Measurements from ENCODE around the gene PDE4B.

PDE4B gene

DNA sequence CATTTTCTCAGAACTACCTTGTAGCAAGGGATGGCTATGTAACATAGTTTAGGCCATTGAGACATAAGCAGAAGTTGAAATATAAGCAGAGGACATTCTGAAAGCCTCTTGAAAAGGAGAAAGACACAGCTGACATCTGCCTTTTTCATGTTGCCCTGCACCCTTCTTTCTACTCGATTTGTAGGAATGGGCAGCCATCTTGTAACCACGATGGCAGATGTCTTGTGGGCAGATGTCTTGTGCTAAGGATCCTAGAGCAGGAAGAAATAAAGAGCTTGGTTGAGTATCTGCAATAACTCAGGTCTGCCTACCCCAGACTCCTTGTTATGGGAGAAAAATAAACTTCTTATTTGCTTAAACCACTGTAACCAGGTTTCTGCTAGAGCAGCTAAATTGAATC lies 351.0 kb downstream of the PDE4B start:
- DNase-seq = no peak

DNA sequence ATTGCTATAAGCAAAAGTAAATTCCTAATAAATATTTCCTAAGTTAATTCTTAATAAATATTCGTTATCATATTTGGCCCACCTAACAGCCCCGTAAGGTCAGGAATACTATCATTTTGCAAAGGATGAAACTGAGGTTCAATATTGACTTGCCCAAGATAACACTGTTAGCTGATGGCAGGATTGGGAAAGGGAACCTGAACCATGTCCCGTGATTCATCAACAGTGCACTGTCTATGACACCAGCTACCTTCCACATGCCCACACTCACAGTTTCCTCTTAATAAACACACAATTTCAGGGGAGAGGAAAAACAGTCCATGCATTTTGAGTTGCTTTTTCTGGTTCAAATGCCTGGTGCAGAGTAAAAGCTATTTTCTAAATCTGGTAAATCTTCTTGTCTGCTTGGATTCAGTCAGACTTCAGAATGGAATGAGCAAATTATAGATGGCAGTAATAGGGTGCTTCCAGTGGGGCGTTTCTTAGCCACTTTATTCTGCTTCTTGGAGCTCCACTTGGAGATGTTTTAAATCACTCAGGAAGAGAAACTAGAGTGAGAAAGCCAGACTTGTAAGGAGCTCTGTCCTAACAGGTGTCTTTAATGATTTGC lies 354.6 kb downstream of the PDE4B start:
- no peak for DNase-seq

DNA sequence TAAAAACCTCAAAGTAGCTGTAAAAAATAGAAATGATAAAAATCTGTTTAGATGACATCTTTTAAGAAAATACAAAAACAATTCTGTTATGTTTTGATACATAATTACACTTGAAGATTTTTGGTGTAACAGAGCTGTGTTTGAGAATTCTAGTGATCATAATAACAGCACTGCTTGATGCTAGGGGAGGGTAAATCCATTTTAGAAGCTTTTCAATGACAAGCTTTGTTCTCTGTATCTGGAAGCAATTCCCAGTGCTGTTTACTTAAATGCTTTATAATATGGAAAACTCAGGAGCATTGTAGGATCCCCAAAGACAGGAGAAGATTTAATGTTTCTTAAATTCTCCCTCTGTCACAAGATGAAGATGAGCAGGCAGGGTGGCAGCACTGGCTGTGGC lies 359.3 kb downstream of the PDE4B start:
- no peak for DNase-seq

DNA sequence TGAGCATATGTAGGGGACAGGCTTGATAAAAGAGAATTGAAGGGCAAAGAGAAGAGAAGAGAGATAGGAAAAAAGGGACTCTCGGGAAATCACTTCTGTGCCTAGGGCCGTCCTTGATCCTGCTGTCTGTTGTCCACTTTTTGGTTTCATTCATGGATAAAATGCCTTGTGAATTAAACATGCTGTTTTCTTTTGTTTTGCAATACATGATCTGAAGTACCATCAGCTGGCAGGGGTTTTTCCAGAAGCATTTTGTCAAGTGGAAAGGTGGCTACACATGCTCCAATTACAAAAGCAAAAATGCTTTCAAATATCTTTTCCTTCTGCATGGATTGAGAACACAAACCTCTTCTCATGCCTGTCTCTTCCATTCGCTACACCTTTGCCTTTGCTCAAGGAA lies 361.7 kb downstream of the PDE4B start:
- no peak for DNase-seq

DNA sequence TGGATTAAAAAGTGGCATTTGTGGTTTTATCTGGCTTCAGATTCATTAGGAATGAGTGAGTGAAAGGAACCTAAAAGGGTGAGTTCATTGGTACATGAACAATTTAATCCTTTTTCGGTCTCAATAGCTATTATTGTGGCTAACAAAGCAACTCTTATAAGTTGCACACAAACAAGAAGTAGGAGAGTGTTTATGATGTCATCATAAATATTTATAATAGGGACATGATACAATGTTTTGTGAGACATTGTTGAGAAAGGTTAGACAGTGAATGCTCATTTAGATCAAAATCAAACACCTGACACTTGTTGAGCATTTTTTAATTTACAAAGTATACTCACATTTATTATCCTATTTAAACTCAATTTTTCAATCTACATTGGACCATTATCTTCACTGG lies 363.4 kb downstream of the PDE4B start:
- no peak for DNase-seq

DNA sequence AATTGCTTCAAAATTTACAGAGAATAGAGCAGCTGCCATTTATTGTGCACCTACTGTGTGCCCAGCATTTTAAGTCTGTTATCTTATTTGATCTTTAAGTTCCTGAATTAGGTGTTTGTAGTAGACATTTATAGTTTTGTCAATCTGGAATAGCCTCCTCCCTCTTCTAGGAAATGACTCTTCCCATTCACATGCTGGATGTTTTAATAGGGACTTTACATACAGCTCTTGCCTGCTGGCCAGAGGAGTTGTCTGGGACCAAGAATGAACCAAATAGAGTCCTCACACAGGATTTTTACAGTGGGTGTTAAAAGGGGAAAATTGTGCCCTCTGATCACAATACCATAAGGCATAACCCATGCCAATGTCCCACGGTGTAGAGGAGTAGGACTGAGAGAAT lies 367.1 kb downstream of the PDE4B start:
- no peak for DNase-seq

DNA sequence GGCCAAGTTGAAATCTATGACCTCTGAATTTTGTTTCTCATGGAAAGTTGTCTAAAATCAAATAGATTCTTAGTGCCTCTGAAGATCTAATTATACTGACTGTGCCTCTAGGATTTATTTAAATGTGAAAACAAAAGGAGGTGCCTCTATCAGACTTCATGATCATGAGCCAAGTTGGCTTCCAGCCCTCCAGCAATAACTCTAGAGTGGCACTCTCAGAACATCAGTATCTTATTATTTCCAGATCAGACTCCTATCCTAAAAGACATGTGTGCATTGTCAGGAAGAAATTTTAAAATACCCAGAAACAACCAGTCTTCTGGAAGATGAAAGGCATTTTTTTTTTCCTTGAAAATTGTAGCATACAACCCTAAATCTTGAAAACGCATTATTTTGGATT lies 368.0 kb downstream of the PDE4B start:
- no peak for DNase-seq

DNA sequence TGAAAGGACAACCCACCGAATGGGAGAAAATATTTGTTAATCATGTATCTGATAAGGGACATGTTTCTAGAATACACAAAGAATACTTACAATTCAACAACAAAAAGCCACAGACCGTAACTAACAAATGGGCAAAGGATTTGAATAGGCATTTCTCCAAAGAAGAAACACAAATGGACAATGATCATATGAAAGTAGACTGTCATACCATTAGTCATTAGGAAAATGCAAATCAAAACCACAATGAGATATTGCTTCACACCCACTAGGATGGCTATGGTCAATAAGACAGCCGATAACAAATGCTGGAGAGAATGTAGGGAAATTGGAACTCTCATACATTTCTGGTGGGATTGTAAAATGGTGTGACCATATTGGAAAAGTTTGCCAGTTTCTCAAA lies 374.1 kb downstream of the PDE4B start:
- no peak for DNase-seq

DNA sequence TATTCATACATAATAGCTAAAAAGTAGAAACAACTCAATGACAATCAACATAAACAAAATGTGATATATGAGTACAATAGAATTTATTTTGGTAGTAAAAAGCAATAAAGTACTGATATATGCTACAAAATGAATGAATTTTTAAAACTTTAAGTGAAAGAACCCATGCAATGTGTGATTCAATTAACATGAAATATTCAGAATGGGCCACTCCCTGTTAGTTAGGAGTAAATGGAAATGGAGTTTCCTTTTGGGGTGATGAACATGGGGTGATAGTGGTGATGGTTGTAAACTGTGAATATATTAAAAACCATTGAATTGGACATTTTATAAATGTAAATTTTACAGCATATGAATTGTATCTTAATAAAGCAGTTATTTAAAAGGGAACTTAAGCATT lies 374.6 kb downstream of the PDE4B start:
- no peak for DNase-seq

DNA sequence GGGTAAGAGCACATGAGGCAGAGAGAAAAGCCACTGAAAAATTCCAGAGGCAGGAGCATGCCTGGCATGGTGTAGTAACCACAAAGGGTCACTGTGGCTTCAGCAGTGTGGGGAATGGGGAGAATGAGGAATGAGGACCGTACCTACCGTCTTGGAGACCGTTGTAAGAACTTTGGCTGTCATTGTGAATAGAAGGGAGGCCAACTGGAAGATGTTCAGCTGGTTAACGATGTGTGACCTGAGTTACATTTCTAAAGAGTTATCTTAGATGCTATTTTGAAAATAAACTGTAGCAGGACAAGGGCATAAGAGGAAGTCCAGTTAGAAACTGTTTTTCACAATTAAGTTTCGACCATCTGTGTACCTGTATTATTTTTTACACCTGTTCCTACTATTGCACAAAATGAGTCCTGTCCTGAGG lies 375.8 kb downstream of the PDE4B start:
- no peak for DNase-seq

DNA sequence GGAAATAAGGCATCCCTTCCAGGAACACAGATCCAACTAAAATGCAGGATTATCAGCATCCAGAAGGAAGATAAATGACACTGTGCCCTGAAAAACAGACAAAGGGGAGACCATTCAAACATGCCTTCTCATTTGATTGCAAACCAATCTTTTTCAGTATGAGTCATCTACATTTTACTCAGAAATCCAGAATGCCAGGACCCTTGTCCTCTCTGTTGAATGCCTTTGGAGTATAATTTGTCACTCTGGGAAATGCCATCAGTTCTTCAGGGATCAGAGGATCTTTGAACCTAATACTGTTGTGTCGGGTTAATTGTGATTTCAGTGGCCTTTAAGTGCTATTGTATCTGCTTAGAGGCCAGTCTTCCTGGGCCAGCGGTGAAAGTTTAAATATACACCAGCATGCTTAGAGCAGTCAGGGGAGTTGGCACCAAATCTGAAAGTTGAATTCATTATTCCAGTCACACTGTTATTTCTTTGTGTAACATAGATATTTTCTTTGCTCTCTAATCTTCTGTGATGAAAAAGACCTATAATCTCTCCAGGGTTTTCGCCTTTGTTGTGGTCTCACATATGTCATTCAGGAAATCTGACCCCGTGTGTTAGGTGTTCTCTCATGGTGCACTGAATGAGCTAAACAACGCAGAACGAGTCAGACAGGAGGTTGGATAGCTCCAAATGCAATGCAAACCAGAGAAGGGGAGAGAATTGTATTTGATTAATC lies 376.4 kb downstream of the PDE4B start:
- DNase-seq = no peak

DNA sequence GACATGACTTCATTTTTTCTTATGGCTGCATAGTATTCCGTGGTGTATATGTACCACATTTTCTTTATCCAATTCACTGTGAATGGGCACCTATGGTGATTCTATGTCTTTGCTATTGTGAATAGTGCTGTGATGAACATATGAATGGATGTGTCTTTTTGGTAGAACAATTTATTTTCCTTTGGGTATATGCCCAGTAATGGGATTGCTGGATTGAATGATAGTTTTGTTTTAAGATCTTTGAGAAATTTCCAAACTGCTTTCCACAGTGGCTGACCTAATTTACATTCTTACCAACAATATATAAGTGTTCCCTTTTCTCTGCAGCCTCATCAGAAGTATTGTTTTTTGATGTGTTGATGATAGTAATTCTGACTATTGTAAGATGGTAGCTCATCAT lies 379.6 kb downstream of the PDE4B start:
- DNase-seq = no peak

DNA sequence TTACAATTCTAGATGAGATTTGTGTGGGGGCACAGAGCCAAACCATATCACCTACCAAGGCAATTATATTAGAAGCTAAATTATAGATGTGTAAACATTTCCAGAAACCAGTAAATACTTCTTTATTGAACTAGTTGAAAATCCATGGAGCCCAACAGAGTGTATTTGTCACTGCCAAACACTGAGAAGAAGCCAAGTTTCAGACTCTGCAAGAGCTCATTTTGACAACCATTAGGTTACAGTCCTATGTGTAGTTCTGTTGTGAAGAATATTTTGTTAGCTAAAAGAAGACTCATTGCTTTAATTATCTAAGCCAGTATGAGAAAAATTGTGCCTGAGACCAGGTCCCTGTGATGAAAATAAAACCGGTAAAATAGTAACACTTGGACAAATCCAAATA lies 382.4 kb downstream of the PDE4B start:
- DNase-seq = no peak

DNA sequence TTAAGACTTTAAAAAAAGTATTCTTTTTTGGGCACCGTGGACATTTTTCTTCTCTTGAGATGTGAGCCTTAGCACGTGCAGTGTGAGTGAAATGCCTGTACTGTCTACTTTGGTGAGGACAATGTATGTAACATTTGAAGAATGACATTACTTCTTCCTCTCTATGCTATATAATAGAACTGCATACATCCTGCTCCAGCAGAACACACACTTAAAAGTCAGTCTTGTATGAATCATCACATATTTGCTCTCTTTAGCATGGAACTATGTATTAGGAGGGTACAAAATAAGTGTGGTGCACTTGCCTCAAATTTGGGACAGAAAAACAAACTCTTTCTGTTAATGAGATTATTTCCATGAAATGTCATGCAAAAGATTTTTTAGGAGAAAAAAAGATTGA lies 382.9 kb downstream of the PDE4B start:
- DNase-seq = no peak

DNA sequence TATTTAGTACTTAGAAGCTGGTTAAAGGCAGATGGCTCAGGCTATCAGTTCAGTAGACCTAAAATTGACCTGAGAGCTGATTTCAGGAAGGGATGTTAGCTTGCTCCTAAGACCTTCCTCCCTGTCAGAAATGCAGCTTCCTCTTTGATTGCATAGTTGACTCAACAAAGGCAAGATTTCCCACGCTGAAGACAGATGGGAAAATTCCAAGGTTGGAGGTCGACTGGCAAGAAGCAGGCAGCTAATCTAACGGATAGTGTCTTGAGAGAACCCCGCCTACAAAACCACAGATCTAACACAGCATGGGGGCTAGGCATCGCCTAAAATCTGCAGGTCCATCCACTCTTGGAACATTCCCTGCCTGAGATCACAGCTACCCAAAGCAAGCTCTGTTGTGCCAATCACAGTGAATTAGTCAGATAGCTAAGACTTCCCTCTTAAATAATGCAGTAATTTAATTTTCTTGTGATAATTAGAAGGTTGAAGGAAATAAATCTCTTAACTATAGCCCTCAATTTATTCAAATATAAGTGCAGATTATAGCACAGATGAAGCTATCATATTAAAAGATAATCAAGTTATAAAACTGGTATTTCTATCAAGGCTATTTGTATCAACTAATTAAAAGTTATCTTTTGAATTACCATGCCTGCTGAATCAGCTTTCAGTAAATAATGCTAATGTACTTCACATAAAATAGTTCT lies 383.5 kb downstream of the PDE4B start:
- DNase-seq = no peak

DNA sequence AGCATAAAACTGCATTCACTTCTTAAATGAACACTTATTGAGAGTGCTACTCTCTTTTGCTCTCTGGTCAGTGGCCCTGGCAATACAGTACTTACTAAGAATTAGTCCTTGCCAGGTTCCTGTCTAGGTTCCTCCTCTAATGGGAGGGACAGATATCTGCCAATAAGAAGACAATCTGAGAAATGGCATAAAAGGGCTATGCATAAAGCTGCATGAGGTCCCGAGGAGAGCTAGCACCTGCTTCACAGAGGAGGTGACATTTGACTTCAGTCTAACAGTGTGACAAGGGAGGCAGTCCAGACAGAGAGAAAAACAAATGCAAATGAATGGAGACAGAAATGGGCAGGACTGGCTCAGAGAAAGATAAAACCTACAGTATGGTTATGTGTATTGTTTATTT lies 384.1 kb downstream of the PDE4B start:
- DNase-seq = no peak

DNA sequence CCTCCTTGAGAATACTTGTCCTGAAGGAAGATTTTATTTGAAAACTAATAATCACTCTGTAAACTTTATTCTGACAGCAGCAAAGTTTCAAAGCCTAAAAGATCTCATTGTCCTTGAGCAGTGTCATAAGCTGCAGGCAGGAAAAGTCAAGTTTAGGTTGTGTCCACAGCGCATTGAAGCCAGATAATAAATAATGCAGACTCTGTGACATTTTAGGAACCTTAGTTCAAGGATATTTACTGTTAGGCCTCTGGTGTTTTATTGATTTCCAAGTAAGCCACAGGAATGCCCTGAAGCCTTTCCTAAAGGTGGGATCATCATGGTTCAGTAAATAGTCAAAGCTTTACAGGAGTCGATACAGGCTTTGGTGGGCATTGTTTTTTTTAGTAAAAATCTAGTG lies 384.8 kb downstream of the PDE4B start:
- DNase-seq = no peak

DNA sequence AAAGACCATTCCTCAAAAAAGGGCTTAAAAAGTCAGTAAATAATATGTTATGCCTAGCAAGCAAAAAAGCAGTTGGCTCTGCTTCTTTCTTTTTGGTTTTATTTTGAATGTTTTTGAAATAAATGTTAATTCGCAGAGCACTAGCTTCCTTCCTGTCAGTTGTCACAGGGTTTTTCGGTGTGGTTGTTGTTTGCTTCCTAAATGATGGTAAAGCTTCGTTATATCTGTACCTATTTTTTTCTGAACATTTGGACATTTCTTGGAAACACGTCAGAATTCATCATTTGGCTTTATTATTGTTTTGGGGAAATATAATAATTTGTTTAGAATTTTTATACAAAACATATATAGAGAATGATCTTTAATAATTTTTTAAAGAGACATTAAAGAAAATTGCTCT lies 389.3 kb downstream of the PDE4B start:
- no peak for DNase-seq

DNA sequence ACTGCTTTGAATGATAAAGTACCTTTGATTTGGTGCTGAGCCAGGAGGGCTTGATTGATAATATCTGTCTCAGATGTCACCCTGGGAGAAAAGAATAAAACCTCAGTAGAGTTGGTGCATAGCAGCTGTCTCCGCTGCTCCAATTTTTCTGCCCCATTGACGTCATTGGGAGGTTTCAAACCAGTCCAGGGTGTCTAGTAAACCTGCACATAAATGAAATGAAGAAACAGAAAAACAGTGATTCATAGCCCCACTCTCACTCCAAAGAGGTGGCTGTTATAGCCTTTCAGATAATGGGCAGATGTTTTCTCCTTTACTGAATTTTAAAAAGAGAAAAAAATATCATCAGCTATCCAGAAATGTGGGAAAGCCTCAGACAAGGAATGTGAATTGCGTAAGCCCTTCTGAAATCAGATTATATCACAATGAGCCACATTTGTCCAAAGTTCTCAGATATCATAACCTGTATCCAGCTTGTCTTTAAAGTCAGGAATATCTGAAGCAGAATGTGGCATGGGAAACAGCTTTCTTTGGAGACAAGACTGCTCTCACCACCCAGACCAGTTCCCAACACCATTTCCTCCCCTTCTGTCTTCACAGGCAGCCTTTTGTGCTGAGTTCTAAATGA lies 390.0 kb downstream of the PDE4B start:
- peak; percentile 79 for DNase-seq

DNA sequence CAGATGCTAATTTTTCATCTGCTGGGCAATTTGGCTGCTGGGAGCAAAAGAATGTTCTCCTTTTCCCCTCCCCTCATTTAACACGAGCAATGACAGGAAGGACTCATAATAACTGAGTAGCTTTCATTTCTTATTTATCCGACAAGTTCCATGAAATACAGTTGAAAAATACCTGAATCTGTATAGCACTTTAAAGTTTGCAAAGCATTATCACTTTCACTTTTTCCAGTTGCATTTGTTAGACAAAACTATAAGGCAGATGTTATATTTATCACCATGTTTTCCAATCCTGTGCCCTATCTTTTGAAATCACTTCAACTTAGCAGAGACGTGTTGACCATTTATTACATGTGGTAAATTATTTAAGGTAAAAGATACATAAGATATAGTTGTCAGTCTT lies 390.7 kb downstream of the PDE4B start:
- no peak for DNase-seq

DNA sequence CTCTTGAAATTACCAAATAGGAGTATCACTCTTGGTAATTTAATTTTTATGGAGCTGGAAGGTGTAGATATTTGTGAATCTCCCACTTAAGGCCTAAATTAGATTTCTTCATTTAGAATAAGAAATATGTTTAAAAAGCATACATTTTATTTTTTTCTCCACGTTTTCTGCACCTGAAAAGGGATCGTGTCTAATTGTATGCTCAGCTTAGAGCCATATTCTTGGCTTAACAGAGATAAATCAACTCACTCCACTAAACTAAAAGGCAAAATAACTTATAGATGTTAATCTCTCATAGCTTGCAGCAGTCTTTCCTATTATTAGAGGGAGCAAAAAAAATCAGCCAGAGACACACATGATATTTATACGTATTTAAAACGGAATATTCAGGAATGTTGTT lies 404.4 kb downstream of the PDE4B start:
- DNase-seq = no peak

DNA sequence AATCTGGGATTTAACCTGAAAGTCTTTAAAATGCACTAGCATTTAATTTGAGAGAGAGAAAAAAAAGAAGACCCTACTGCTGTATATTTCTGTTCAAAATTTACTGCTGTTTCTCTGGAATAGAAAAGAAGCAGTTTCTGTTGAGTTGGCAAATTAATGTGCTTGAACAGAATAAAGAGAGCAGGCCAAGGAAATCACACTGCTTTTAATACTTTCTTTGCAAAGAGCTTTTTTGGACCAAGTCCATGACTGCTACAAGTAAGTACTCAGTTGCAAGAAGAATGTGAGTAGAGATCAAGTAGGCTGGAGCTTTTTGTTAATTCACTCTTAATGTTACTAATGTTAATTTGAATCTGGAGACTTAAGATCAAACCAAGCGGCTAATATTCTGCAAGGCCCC lies 405.1 kb downstream of the PDE4B start:
- no peak for DNase-seq

DNA sequence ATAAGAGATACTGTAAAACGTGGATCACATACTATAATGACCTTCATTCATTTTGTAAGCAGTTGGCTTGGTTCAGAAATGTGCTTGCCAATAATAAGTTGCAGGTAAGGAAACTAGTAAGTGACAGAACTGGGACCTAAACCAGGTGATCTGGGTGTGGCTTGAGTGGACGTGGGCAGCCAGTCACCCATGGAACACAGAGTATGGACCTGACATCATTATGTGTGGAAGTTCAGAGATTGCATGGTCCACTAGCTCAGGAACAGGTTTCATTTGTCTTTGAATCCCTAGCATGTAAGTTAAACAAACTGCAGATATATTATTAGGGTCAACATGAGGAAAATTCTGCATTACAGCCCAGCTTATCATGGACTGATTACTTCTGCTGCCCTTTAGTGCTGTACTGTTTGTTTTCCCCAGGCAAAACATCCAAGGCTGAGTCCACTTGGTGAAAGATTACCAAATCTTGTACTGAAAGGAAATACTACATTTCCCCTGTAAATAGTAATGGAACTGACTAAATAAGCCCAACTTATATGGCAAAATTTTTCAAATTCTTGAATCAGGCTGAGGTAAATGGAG lies 414.0 kb downstream of the PDE4B start:
- DNase-seq = no peak
